GM19328 (cell line): ENCODE results near the gene ADAMTS9.

ENCODE experiments used
- ATAC-seq: cut with Tn5 transposase; IDR thresholded peaks from one replicate; pipeline ENCODE4 v1.9.1; 2021; ENCODE audit warnings: mild to moderate bottlenecking, moderate library complexity; ENCODE audit not compliant: unreplicated experiment

Gene ADAMTS9

DNA sequence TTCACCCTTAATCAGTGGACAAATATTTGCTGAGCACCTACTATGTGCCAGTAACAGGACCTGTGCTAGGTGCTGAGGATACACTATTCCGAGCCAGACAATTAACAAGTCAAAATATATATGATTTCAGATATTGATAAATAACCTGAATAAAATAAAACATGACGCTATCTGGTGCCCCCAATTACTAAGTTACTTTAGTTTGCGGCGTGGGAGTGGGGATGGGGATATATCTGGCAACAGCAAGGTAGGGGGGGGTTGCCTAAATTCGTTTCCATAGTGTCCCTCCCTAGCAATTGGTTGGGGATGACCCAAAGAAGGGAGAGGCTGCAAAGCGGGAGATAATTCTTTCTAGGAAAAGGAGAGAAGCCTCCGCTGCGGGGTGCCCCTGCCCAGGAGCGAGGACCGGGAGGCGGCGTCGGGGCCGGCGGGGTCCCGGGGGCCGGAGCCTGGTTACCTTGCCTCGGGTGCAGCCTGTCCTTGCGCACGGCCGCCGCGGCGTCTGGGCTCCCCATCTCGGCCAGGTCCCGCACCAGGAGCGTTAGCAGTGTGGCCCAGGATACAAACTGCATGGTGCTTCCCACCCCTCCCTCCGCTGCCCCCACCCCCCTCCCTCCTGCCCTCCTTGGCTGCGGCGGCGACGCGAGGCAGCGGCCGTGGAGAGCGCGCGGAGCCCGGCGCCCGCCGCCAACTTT is 567 bp downstream of the ADAMTS9 start:
- no peak for ATAC-seq

GRCh38 chr3:64686446-64686908 is 1.3 kb downstream of the ADAMTS9 start:
- ATAC-seq, result no peak

DNA sequence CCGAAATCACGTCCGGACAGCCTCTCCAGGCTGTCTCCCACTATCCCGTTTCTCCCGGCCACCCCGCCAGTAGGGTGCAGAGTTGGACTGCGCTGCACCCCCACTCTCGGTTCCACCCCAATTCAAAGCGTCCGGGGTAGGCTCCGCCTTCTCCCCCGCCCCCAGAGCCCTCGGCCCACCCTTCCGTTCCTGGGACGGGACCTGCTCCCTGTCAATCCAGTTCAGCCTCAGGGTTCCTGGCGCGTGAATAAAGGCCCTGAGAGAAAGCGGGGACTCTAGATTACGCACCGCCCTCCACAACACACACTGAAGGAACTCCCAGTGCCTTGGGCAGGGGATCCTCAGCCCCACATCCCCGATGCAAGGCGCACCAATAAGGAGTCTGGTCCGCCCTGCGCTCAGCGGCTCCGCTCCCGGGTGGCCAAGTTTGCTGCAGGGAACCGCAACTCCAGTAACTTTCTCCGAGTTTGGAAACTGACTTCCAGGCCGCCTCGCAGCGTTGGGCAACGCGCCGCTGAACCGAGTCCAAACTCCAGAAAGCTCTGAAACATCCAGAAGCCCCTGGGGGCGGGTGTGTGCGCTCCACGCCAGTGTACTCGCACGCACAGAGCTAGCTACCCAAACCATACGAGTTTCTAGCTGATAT is 1.9 kb downstream of the ADAMTS9 start:
- no peak for ATAC-seq

GRCh38 chr3:64685331-64685799 is 2.4 kb downstream of the ADAMTS9 start:
- no peak for ATAC-seq

DNA sequence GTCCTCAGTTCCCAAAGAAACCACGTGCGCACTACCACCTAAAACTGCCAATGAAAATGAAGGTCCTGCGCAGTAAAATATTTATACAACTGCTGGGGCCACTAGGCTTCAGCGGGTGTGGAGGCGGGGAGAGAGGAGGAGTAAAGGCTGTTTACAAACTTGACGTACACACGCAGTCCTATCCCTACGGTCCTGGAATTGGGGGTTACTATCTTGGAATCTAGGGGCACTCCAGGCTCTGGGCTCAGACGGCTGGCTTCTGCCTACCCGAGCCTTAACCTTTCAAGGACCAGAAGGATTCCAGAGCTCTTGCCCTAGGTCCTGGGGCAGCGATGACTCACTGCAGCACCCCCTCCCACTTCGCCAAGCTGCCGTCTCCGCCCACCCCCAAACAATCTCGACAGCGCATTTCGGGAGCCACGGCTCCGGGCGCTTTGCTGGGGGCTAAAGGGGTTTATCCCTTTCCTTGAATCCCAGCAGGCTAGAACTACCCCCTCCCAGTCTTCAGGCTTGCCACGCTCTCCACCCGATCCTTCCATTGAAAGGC is 3.0 kb downstream of the ADAMTS9 start:
- no peak for ATAC-seq

DNA sequence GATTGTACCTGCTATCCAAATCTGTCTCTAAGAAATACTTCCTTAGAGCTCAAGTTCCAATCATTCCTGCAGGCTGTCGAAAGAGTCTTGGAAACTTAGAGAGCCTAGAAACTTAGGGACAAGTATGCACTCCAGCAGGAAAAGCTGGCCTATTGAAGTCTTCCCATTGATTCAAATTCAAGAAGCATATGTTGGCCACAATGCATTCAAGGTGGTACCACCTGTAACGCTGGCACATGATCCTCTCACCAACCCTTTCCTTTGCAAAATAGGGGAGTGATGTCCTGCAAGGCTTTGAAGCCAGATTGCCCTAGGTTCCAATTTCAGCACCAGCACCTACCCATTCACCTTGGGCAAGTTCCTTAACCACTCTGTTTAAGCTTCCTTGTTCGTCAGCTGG is 6.0 kb downstream of the ADAMTS9 start:
- ATAC-seq, result no peak

- ATAC-seq, result no peak
These were observed 6.8 kb downstream of the ADAMTS9 start for GRCh38 chr3:64681015-64681414.

DNA sequence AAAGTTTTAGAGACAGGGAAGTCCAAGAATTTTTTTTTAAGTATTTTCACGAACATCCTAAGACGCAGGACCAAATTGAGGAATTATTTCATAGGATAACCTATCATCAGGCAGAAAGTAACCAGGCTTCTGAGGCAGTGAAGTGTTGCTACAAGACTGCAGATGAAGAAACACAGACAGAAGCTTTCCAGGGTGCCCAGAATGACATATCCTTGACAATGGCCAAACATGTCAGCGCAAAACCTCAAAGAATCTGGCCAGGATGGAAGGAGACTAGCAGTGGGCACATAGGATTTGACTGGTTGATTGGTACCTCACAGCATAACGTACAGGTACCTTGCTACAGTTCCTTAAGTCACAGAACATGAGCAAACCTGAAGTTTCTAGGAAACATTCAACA is 7.5 kb downstream of the ADAMTS9 start:
- ATAC-seq, result no peak

GRCh38 chr3:64677961-64678716 is 9.7 kb downstream of the ADAMTS9 start:
- ATAC-seq, result no peak

- no peak for ATAC-seq
These were observed 11.0 kb downstream of the ADAMTS9 start for GRCh38 chr3:64676831-64677230.

GRCh38 chr3:64675687-64676247 is 12.0 kb downstream of the ADAMTS9 start:
- ATAC-seq, result no peak

DNA sequence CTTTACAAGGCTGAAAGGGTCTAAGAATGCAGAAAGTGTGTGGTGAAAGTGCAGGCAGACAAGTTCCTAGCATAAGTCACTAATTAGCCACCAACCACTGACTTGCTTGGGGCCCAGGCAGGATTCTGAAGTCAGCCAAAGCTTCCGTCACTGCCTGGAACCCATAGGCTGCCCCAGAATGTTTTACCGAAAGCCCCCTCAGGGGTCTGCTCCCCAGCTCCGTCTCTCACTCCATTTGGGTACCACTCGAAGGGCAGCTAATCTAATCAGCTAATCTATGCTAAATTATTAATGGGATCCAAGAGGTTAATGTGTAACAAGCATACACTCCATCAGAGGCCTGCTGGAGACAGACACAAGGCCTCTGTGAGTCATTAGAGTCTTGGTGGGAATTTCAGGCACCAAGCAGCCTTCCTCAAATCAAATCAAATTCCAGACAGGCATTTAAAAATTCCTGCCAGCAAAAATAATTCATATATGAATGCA is 13.2 kb downstream of the ADAMTS9 start:
- no peak for ATAC-seq

DNA sequence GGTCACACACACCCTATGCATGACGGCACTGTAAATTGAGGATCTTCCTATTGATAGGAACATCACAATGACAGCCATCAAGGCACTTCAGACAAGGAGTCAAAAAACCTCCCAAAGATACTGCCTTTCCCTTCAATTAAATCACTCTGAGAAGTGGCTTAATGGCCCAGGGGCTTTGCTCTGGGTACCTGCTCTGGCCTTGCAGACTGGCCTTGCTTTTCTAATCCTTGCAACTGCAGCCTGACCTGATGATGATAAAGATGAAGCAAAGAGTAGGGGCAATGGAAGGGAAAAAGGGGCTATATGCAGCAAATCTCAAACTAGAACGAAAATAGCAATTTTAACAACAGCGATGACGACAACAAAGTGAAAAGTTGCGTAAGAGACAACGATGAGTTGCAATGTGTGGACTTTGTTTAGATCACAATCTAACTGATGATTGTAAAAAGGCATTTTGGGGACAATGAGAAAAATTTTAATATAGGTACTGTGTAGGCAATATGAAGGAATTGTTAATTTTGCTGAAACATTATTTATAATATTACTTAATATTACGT is 14.6 kb downstream of the ADAMTS9 start:
- ATAC-seq, result no peak

DNA sequence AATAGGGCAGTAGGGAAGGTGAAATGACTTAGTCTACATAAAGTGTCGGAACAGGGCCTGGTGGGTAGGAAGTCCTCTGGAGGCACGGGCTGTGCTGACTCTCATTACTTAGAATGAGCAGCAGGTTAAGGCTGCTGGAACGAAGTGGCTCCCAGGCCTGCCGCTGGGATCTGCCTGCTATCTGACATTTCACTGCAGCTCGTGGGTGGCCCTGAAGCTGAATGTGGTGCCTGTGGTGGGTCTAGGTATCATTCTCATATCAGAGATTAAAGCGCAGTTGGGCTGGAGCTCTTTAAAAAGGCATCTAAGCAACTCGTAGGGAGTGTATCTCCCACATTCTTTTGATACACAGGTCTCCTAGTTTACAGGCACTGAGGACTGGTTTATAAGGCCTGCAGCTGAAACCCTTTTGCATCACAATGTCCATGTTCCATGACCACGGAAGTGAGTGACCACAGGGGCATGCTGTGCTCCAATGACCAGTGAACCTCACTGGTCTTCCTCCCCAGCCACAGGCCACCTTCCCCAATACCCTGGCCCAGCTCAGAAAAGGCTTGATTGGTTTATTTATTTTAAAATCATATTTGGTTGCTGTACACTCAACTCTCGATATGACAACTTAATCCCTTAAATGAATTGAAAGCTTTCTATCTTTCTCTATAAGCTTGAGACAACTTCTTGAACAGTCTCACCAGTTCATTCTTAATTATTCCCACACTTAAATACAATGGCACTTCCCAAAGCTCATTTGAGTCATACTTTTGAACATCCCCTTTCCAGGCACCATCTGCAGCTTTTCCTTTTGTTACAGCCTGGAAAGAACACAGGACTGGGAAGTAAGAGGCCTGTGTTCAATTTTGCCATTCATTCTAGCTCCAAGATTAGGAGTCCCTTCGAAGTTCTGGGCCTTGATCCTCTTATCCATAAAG is 19.0 kb downstream of the ADAMTS9 start:
- ATAC-seq, result no peak

DNA sequence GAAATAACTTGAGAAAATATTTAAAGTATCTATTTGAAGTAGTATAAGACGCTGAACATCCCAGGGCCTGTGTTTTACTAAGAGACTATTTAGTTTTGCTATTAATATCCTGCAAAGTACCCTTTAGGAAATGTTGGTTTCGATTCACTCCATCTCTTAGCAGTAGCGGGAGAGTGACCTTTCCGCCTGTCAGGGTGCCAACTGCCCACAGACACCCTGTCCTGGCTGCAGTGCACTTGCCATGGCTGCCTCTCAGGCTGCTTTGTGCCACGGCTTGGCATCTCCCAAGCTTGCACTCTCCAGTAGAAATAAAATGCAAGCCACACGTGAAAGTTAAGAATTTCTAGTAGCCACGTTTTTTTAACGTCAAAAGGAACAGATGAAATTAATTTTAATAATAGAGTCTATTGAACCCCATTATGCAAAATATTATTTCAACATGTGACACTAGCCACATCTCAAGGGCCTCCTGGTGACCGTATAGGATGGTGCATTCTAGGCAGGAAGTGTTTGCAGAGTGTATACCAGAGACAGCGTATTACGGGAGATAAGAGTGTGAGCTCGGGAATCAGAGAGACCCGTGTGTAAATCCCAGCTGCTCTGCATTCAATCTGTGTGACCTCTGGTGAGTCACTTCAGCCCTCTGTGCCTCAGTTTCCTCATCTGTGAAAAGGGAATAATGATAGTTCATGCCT is 19.8 kb downstream of the ADAMTS9 start:
- no peak for ATAC-seq

DNA sequence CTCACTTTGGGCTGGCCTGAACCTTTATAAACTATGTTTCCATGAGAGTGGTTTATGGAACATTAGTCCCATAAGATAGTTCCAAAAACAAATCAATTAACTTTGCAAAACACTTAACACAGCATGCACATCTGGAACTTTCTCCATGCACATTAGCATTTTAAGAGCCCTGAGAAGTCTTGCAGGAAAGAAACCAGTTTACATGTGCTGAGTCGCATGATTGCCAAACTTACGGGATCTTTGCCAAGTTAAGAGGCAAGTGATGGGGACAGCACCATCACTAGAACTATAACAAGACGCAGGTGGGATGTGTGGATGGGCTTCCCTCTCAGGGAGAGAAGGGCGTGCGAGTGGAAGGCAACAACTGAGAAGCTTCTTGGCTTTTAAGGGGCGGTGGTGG is 20.7 kb downstream of the ADAMTS9 start:
- no peak for ATAC-seq

- no peak for ATAC-seq
These were observed 21.6 kb downstream of the ADAMTS9 start for GRCh38 chr3:64666171-64666588.

GRCh38 chr3:64664397-64664796 is 23.4 kb downstream of the ADAMTS9 start:
- no peak for ATAC-seq

- no peak for ATAC-seq
These were observed 28.2 kb downstream of the ADAMTS9 start for GRCh38 chr3:64659617-64659978.
